SK-N-SH treated with all-trans-retinoic acid at 6 μM for 48 hours (cell line): ENCODE results near the gene ATP6AP2.

ENCODE experiments used
- ATAC-seq: fragments of 200-7000 bp; cut with Tn5 transposase; 3 replicates; pipeline ENCODE4 v1.9.1; 2020; ENCODE audit warnings: mild to moderate bottlenecking, moderate library complexity
- ARNTL ChIP-seq: fragments of 450-650 bp; formaldehyde crosslinking; IDR thresholded peaks from 2 replicates; pipeline ENCODE4 v1.5.0; 2020; ENCODE audit warnings: low read depth, mild to moderate bottlenecking, moderate library complexity, borderline replicate concordance
- BACH2 ChIP-seq: fragments of 250-450 bp; sonication (Bioruptor Pico); IDR thresholded peaks from 2 replicates; pipeline ENCODE4 v1.9.0; 2021; ENCODE audit warnings: mild to moderate bottlenecking, borderline replicate concordance
- CREB5 ChIP-seq: fragments of 250-450 bp; sonication (Bioruptor Pico); IDR thresholded peaks from 2 replicates; pipeline ENCODE4 v1.5.1; 2020; ENCODE audit warnings: low read depth, mild to moderate bottlenecking, moderate library complexity
- CSDC2 ChIP-seq: fragments of 250-450 bp; sonication (Bioruptor Pico); IDR thresholded peaks from 2 replicates; pipeline ENCODE4 v1.5.0; 2020; ENCODE audit warnings: mild to moderate bottlenecking, moderate library complexity
- ESRRG ChIP-seq: fragments of 250-450 bp; sonication (Bioruptor Pico); IDR thresholded peaks from 2 replicates; pipeline ENCODE4 v1.6.1; 2021; ENCODE audit warnings: mild to moderate bottlenecking
- GLIS3 ChIP-seq: fragments of 250-450 bp; sonication (Bioruptor Pico); IDR thresholded peaks from 2 replicates; pipeline ENCODE4 v1.5.0; 2020; ENCODE audit warnings: mild to moderate bottlenecking, moderate library complexity
- ISL1 ChIP-seq: fragments of 250-450 bp; sonication (Bioruptor Pico); IDR thresholded peaks from 2 replicates; pipeline ENCODE4 v2.1.2; 2022; ENCODE audit warnings: mild to moderate bottlenecking, moderate library complexity
- OSR1 ChIP-seq: fragments of 250-450 bp; sonication (Bioruptor Pico); IDR thresholded peaks from 2 replicates; pipeline ENCODE4 v1.8.0; 2022; ENCODE audit warnings: moderate library complexity, mild to moderate bottlenecking, inconsistent platforms
- RARB ChIP-seq: fragments of 250-450 bp; sonication (Bioruptor Pico); IDR thresholded peaks from 2 replicates; pipeline ENCODE4 v1.8.0; 2021; ENCODE audit warnings: mild to moderate bottlenecking, moderate library complexity
- SNAI2 ChIP-seq: fragments of 250-450 bp; sonication (Bioruptor Pico); IDR thresholded peaks from 2 replicates; pipeline ENCODE4 v1.5.0; 2020; ENCODE audit warnings: mild to moderate bottlenecking, moderate library complexity
- TCF4 ChIP-seq: fragments of 250-450 bp; sonication (Bioruptor Pico); IDR thresholded peaks from 2 replicates; pipeline ENCODE4 v1.8.0; 2021; ENCODE audit warnings: mild to moderate bottlenecking, moderate library complexity, borderline replicate concordance
- TOX ChIP-seq: fragments of 250-450 bp; sonication (Bioruptor Pico); IDR thresholded peaks from 2 replicates; pipeline ENCODE4 v1.8.0; 2021; ENCODE audit warnings: mild to moderate bottlenecking, moderate library complexity, borderline replicate concordance
- TSHZ2 ChIP-seq: fragments of 250-450 bp; sonication (Bioruptor Pico); IDR thresholded peaks from 2 replicates; pipeline ENCODE4 v1.5.0; 2020; ENCODE audit warnings: mild to moderate bottlenecking, moderate library complexity
- ZFP3 ChIP-seq: fragments of 250-450 bp; sonication (Bioruptor Pico); IDR thresholded peaks from 2 replicates; pipeline ENCODE4 v1.5.0; 2020; ENCODE audit warnings: mild to moderate bottlenecking, moderate library complexity
- ZFP30 ChIP-seq: fragments of 450-650 bp; formaldehyde crosslinking; IDR thresholded peaks from 2 replicates; pipeline ENCODE4 v1.5.0; 2022; ENCODE audit warnings: mild to moderate bottlenecking, moderate library complexity
- ZNF565 ChIP-seq: fragments of 450-650 bp; formaldehyde crosslinking; conservative IDR thresholded peaks from 2 replicates; pipeline ENCODE4 v1.5.0; 2020; ENCODE audit warnings: low read depth, mild to moderate bottlenecking, moderate library complexity
- ZNF70 ChIP-seq: fragments of 450-650 bp; formaldehyde crosslinking; IDR thresholded peaks from 2 replicates; pipeline ENCODE4 v1.5.0; 2020; ENCODE audit warnings: mild to moderate bottlenecking, moderate library complexity
- ZNF8 ChIP-seq: fragments of 450-650 bp; formaldehyde crosslinking; IDR thresholded peaks from 2 replicates; pipeline ENCODE4 v1.5.0; 2020; ENCODE audit warnings: mild to moderate bottlenecking, moderate library complexity
- TF ChIP-seq, protein P1 (sequence below): fragments of 250-450 bp; sonication (Bioruptor Pico); IDR thresholded peaks from 2 replicates; pipeline ENCODE4 v1.8.0; 2021; ENCODE audit warnings: low read depth, mild to moderate bottlenecking, moderate library complexity, borderline replicate concordance
- TF ChIP-seq, protein P2 (sequence below): fragments of 250-450 bp; sonication (Bioruptor Pico); IDR thresholded peaks from 2 replicates; pipeline ENCODE4 v1.8.0; 2020; ENCODE audit warnings: mild to moderate bottlenecking, moderate library complexity, borderline replicate concordance
- TF ChIP-seq, protein P3 (sequence below): fragments of 250-450 bp; sonication (Bioruptor Pico); IDR thresholded peaks from 2 replicates; pipeline ENCODE4 v1.5.1; 2021; ENCODE audit warnings: mild to moderate bottlenecking, moderate library complexity

Gene ATP6AP2

DNA sequence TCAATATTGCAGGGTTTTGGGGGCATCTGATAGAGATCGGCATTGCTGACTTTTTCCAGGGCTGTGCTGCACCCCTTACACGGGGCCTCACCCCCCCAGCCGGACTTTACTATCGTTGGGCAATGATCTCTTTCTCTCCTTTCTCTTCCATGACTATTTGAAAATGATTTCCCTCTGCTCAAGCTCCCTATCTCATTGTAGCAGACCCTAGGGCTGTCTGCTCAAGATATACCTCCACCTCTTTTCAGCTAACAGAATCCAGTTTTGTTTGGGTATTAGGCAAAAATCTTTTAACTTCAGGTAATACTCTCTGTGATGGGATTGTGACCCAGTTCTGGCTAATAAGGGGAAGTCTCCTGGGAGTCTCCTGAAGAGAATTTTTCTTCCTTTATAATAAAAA, 43.5 kb upstream of the ATP6AP2 start (continued):
- no peak for TF ChIP-seq CREB5 (CRISPR knock-in tag)
- no peak for TF ChIP-seq ISL1 (CRISPR knock-in tag)

- TF ChIP-seq TCF4 (CRISPR knock-in tag) (no peak), ZNF8 (CRISPR knock-in tag) (no peak), ESRRG (no peak)
- ATAC-seq: no peak
These were observed 42.4 kb upstream of the ATP6AP2 start for GRCh38 chrX:40538406-40538805.

- peak; percentile 31 for ATAC-seq
- TF ChIP-seq GLIS3: no peak
- TF ChIP-seq ZFP3 (CRISPR knock-in tag): no peak
- TF ChIP-seq ESRRG: no peak
- no peak for TF ChIP-seq CSDC2 (CRISPR knock-in tag)
- TF ChIP-seq, protein P1, sequence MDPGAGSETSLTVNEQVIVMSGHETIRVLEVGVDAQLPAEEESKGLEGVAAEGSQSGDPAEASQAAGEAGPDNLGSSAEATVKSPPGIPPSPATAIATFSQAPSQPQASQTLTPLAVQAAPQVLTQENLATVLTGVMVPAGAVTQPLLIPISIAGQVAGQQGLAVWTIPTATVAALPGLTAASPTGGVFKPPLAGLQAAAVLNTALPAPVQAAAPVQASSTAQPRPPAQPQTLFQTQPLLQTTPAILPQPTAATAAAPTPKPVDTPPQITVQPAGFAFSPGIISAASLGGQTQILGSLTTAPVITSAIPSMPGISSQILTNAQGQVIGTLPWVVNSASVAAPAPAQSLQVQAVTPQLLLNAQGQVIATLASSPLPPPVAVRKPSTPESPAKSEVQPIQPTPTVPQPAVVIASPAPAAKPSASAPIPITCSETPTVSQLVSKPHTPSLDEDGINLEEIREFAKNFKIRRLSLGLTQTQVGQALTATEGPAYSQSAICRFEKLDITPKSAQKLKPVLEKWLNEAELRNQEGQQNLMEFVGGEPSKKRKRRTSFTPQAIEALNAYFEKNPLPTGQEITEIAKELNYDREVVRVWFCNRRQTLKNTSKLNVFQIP (CRISPR knock-in tag): no peak
- no peak for TF ChIP-seq RARB (CRISPR knock-in tag)
- no peak for TF ChIP-seq TCF4 (CRISPR knock-in tag)
- TF ChIP-seq ZFP30 (CRISPR knock-in tag): no peak
- TF ChIP-seq, protein P2, sequence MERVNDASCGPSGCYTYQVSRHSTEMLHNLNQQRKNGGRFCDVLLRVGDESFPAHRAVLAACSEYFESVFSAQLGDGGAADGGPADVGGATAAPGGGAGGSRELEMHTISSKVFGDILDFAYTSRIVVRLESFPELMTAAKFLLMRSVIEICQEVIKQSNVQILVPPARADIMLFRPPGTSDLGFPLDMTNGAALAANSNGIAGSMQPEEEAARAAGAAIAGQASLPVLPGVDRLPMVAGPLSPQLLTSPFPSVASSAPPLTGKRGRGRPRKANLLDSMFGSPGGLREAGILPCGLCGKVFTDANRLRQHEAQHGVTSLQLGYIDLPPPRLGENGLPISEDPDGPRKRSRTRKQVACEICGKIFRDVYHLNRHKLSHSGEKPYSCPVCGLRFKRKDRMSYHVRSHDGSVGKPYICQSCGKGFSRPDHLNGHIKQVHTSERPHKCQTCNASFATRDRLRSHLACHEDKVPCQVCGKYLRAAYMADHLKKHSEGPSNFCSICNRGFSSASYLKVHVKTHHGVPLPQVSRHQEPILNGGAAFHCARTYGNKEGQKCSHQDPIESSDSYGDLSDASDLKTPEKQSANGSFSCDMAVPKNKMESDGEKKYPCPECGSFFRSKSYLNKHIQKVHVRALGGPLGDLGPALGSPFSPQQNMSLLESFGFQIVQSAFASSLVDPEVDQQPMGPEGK (CRISPR knock-in tag): no peak
- no peak for TF ChIP-seq ZNF565 (CRISPR knock-in tag)
- no peak for TF ChIP-seq CREB5 (CRISPR knock-in tag)
- TF ChIP-seq, protein P3, sequence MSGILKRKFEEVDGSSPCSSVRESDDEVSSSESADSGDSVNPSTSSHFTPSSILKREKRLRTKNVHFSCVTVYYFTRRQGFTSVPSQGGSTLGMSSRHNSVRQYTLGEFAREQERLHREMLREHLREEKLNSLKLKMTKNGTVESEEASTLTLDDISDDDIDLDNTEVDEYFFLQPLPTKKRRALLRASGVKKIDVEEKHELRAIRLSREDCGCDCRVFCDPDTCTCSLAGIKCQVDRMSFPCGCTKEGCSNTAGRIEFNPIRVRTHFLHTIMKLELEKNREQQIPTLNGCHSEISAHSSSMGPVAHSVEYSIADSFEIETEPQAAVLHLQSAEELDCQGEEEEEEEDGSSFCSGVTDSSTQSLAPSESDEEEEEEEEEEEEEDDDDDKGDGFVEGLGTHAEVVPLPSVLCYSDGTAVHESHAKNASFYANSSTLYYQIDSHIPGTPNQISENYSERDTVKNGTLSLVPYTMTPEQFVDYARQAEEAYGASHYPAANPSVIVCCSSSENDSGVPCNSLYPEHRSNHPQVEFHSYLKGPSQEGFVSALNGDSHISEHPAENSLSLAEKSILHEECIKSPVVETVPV (CRISPR knock-in tag): no peak
- TF ChIP-seq, all 23 proteins: peak for 0
These were observed 41.3 kb upstream of the ATP6AP2 start for GRCh38 chrX:40539214-40540142.

GRCh38 chrX:40542208-40542607, 38.6 kb upstream of the ATP6AP2 start:
- ATAC-seq: no peak
- no peak for TF ChIP-seq SNAI2 (CRISPR knock-in tag)
- no peak for TF ChIP-seq ARNTL
- no peak for TF ChIP-seq TOX (CRISPR knock-in tag)
- no peak for TF ChIP-seq RARB (CRISPR knock-in tag)
- TF ChIP-seq CREB5 (CRISPR knock-in tag): no peak
- no peak for TF ChIP-seq ZNF565 (CRISPR knock-in tag)
- TF ChIP-seq OSR1 (CRISPR knock-in tag): no peak
- no peak for TF ChIP-seq ZNF70 (CRISPR knock-in tag)
- no peak for TF ChIP-seq ISL1 (CRISPR knock-in tag)
- TF ChIP-seq TSHZ2 (CRISPR knock-in tag): no peak
- TF ChIP-seq, protein P2 (CRISPR knock-in tag): no peak
- no peak for TF ChIP-seq ZFP3 (CRISPR knock-in tag)
- TF ChIP-seq BACH2: no peak
